ENCODE data around the gene DMAC2.

The DMAC2 gene

DNA sequence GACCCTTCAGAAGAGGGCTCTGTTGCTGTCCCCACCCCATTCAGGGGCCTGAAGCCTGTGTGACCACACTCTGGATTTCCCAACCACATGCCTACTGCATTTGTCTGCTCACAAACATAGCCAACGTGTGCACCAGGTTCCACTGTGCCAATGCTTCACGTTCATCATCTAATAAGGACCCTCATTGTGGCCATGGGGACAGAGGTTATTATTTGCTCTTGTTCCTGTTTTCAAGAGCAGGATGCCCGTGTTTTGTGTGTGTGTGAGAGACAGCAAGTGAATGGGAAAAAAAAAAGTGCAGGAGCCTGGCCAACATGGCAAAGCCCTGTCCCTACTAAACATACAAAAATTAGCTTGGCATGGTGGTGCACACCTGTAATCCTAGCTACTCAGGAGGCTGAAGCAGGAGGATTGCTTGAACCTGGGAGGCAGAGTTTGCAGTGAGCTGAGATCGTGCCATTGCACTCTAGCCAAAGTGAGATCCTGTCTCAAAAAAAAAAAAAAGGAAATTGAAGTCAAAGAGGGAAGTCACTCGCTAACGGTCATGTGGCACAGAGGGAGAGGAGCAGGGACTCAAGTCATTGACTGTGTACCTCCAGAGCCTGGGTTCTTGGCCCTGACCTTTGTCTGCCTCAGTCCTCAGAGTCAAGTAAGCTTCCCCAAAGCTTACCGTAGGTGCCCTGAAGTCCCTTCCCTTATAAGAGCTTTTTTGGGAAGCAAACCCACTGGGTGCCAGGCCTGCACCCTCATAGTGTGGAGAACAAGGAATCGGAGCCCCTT lies 19.4 kb downstream of the DMAC2 start:
- no peak overlapping the region for H3K4me3 ChIP-seq (ENCODE audit: low read depth, low read length)
- TF ChIP-seq, protein P1, sequence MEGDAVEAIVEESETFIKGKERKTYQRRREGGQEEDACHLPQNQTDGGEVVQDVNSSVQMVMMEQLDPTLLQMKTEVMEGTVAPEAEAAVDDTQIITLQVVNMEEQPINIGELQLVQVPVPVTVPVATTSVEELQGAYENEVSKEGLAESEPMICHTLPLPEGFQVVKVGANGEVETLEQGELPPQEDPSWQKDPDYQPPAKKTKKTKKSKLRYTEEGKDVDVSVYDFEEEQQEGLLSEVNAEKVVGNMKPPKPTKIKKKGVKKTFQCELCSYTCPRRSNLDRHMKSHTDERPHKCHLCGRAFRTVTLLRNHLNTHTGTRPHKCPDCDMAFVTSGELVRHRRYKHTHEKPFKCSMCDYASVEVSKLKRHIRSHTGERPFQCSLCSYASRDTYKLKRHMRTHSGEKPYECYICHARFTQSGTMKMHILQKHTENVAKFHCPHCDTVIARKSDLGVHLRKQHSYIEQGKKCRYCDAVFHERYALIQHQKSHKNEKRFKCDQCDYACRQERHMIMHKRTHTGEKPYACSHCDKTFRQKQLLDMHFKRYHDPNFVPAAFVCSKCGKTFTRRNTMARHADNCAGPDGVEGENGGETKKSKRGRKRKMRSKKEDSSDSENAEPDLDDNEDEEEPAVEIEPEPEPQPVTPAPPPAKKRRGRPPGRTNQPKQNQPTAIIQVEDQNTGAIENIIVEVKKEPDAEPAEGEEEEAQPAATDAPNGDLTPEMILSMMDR (IDR thresholded peaks at IDR 0.05; ENCODE audit: low read depth, low read length) = no peak

DNA sequence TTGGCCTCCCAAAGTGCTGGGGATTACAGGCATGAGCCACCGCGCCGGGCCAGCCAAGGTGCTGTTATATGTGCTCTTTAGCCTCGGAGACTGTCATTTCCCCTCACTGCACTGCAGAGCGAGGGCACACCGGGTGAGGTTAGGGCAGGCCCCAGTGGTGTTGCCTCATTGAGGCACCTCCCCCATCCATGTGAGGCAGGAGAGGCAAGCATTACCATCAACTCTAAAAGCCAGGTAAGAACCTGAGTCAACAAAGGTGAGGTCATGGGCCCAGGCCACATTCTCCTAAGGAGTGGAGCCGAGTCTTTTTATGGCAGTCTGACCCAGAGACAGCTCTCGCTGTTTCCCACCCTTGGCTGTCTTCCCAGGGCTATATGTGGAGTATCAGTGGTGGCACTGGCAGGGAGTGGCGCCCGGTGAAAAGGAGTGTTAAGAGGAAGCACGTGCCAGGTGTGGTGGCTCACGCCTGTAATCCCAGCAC lies 23.5 kb downstream of the DMAC2 start:
- H3K4me3 ChIP-seq (ENCODE audit: low read depth, low read length) = no peak overlapping the region
- TF ChIP-seq, protein P1 (IDR thresholded peaks at IDR 0.05; ENCODE audit: low read depth, low read length) = no peak

DNA sequence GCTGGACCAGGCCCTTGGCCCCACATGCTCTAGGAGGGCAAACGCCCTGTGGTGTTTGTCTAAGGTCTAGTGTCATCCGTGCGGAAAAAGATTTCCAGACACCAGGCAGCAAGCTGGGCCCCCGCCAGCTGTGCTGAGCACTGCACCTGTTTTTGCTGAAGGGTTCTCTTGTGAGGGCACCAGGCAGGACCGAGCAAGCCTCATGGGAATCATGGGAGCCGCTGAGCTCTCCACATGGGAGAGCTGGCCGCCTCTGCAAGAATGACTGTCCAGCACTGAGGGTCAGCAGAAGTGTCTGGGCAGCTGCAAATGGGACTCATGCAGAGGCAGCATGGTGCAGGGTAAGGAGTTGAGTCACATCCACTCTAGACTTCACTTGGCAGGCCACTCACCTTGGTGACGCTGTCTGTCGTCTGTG lies 24.5 kb downstream of the DMAC2 start:
- H3K4me3 ChIP-seq (ENCODE audit: low read depth, low read length) = no peak overlapping the region
- TF ChIP-seq, protein P1 (IDR thresholded peaks at IDR 0.05; ENCODE audit: low read depth, low read length) = no peak

DNA sequence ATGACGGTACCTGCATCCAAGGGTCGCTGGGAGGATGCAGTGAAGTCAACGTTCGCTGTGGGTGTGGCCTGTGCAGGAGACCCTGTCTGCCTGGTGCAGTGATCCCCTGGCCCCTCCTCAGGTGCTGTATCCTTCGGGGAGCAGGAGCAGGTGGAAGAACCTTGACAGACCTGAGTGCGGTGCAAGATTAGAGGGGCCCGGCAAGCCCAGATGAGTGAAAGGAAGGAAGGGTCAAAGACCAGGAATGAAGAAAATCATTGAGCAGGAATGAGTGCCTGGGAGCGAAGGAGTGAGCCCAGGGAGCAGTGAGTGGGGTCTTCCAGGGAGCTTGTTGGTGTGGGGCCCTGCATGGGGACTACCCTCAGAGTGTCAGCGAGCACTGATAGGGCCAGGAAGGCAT lies 25.3 kb downstream of the DMAC2 start:
- TF ChIP-seq, protein P1 (IDR thresholded peaks at IDR 0.05; ENCODE audit: low read depth, low read length) = no peak
- H3K4me3 ChIP-seq (ENCODE audit: low read depth, low read length) = no peak overlapping the region

DNA sequence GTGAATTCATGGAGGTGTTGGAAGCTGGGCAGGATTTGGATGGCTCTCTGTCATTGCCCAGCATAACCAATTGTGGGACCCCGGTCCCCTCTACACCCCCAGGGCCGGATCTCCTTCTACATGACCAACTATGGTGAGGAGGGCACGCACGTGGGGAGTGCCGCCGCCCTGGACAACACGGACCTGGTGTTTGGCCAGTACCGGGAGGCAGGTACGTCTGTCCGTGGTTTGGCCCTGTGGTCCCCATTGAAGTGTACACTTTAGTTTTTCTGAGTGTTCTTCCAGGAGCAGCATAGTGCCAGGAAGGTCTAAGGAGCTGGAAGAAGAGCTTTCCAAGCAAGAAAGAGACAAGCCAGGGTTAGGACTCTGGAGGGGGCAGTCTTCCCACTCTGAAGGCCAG lies 25.8 kb downstream of the DMAC2 start:
- no peak overlapping the region for H3K4me3 ChIP-seq (ENCODE audit: low read depth, low read length)
- TF ChIP-seq, protein P1 (IDR thresholded peaks at IDR 0.05; ENCODE audit: low read depth, low read length) = no peak

DNA sequence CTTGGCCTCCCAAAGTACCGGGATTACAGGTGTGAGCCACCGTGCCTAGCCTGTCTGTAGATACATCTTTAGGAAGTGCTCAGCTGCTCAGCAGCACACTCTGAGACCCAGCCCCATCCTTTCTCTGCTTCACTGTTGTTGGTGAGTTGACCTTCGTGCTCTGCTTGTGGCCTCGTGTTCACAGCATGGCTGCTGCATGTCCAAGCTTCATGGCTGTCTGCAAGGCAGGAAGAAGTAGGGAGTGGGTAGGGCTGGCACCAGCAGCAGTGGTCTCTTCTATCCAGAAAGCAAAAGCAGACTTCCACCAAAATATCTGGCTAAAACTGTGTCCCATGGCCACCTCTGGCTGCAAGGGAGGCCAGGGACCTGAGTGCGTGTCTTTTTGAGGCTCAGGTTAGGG lies 26.8 kb downstream of the DMAC2 start:
- no peak overlapping the region for H3K4me3 ChIP-seq (ENCODE audit: low read depth, low read length)
- TF ChIP-seq, protein P1 (IDR thresholded peaks at IDR 0.05; ENCODE audit: low read depth, low read length) = no peak

DNA sequence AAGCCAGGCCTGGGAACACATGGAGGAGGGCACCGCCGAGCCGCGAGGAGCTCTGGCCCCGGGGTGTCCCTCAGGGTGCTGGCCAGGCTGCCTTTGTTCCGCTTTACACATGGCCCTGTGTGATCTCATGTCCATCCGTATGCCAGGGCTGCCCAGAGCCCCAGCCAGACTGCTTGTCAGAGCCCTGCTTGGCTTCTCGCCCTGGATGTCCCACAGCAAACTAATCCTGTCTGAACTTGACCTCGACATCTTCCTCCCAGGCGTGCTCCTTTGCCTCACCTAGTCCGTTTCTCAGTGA lies 27.8 kb downstream of the DMAC2 start:
- TF ChIP-seq, protein P1 (IDR thresholded peaks at IDR 0.05; ENCODE audit: low read depth, low read length) = no peak
- H3K4me3 ChIP-seq (ENCODE audit: low read depth, low read length) = no peak overlapping the region
